ENCODE measurements around the gene SUGP2.
"Not testable (repeated sequence)": the region's sequence is repeated elsewhere in the genome, so short reads cannot be mapped to it uniquely, and the experiment has no call there.

SUGP2 gene

DNA sequence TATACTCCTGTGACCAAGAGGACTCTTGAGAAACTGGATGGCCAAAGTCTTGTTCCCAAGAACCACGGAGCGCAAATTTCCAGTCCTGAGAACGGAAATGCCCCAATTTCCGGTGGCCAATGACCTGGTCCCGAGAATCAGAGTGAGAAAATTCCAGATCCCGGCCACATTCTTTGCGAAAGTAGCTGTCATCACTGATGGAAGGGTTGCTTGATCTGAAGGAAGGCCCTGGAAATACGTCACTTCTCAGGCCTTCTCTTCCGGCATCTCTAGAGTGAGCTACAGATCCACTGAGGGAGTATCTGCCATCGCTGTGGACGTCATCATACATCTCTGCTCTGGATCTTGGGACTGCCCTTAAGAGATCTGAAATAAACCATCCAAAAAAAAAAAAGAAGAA lies 7.5 kb downstream of the SUGP2 start:
- no peak for TF ChIP-seq TAF1 (IDR thresholded peaks at IDR 0.05; ENCODE audit: borderline replicate concordance, low read depth, low read length)
- no peak for TF ChIP-seq POLR2AphosphoS5 (IDR thresholded peaks at IDR 0.05; ENCODE audit: low read depth, low read length)
- no peak for FAIRE-seq
- DNase-seq (ENCODE audit: insufficient read length): no peak

DNA sequence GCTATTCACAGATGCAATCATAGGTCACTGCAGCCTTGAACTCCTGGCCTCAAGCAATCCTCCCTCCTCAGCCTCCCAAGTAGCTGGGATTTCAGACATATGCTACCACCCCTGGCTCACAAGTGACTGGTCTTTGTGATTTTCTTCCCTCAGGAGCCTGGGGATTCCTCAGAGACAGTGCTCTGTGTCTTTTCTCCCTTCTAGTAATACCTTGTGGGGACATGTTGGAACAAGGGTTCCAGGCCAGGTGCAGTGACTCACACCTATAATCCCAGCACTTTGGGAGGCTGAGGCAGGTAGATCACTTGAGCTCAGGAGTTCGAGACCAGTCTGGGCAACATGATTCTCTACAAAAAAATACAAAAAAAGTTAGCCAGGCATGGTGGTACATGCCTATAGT lies 9.9 kb downstream of the SUGP2 start:
- not testable (repeated sequence) for DNase-seq (ENCODE audit: insufficient read length); FAIRE-seq

DNA sequence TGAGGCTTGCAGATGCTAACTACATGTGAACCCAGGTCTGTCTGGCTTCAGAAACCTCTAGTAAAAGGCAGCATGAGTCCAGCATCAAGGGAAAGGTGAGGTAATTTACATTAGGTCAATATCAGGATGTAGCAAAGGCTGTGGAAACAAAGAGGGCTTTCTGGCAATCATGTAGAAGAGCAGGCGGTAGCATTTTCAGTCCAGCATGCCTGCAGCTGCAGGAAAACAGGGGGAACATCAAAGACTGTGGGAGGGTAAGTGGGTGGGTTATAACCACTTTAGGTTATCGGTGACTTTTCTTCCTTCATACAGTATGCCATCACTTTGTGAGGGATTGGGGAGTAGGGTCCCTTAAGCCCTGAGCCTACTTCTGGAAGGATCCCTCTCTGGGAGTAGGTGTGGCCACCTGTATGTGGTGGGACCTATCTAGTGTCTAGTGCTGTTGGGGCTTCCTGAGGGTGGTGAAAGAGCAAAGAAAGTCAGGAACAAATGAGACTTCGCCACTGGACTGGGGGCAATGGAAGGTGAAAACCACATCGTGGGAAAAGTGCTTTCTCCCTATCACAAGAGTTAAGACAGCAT lies 10.8 kb downstream of the SUGP2 start:
- no peak for FAIRE-seq

DNA sequence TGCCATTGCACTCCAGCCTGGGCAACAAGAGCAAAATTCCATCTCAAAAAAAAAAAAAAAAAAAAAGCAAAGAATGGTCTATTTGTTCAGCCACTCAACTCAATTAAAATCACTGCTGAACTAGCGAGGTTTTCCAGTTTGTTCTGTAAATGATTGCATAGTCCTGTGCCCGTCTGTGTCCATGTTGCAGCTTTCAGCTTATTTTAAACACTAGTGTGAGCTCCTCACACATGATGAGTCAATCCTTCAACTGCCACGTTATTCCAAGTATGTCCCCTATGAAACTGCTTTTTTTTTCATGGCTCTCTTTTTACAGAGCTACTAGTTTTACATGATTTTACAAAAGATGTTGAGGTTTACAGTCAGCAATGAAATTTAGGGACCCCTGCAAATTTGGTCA lies 12.2 kb downstream of the SUGP2 start:
- no peak for DNase-seq (ENCODE audit: insufficient read length)
- TF ChIP-seq POLR2A (IDR thresholded peaks at IDR 0.05; ENCODE audit: low read depth, low read length): no peak
- no peak for TF ChIP-seq POLR2AphosphoS5 (IDR thresholded peaks at IDR 0.05; ENCODE audit: low read depth, low read length)
- TF ChIP-seq TAF1 (IDR thresholded peaks at IDR 0.05; ENCODE audit: borderline replicate concordance, low read depth, low read length): no peak
- no peak for FAIRE-seq

More for the DNA sequence above, 10.8 kb downstream of the SUGP2 start:
- DNase-seq (ENCODE audit: insufficient read length): no peak
- TF ChIP-seq POLR2A (IDR thresholded peaks at IDR 0.05; ENCODE audit: low read depth, low read length) (no peak), TAF1 (IDR thresholded peaks at IDR 0.05; ENCODE audit: borderline replicate concordance, low read depth, low read length) (no peak), POLR2AphosphoS5 (IDR thresholded peaks at IDR 0.05; ENCODE audit: low read depth, low read length) (no peak)

DNA sequence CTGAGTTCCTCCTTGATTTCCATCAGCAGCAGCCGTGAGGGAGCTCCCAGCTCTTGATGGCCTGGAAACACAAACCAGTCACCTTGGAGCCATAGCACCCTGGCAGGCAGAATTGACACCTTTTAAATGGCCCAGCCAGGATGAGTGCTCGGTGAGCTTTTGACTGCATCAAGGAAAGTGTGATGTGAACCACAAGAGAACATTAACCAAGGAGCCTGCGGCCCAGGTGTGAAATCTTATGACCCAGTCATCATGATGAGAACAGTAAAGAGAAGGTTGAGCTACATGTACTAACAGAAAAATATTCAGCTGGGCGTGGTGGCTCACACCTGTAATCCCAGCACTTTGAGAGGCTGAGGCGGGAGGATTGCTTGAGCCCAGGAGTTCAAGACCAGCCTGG lies 22.8 kb downstream of the SUGP2 start:
- DNase-seq (ENCODE audit: insufficient read length) (no peak), FAIRE-seq (no peak)
- TF ChIP-seq TAF1 (IDR thresholded peaks at IDR 0.05; ENCODE audit: borderline replicate concordance, low read depth, low read length) (no peak), POLR2AphosphoS5 (IDR thresholded peaks at IDR 0.05; ENCODE audit: low read depth, low read length) (no peak), POLR2A (IDR thresholded peaks at IDR 0.05; ENCODE audit: low read depth, low read length) (no peak)

DNA sequence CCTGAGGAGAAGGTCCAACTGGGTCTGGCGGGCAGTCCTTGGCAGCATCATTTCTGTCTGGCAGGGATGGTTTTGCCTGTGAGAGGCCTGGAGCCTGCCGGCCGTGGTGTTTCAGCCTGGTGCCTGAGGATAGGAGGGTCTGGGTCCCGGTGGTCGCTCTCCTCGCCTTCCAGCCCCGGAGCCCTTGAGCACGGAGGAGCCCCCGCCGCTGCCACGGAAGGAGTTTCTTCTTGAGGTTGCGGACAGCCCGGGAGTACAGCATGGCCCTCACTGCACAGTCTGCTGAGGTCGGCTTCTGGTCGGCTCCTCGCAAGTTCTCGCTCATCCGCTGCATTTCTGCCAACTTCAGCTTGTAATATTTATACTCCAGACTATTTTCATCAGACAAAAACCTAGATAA lies 23.4 kb downstream of the SUGP2 start:
- TF ChIP-seq TAF1 (IDR thresholded peaks at IDR 0.05; ENCODE audit: borderline replicate concordance, low read depth, low read length) (no peak), POLR2AphosphoS5 (IDR thresholded peaks at IDR 0.05; ENCODE audit: low read depth, low read length) (no peak), POLR2A (IDR thresholded peaks at IDR 0.05; ENCODE audit: low read depth, low read length) (no peak)
- no peak for FAIRE-seq
- DNase-seq (ENCODE audit: insufficient read length): no peak

DNA sequence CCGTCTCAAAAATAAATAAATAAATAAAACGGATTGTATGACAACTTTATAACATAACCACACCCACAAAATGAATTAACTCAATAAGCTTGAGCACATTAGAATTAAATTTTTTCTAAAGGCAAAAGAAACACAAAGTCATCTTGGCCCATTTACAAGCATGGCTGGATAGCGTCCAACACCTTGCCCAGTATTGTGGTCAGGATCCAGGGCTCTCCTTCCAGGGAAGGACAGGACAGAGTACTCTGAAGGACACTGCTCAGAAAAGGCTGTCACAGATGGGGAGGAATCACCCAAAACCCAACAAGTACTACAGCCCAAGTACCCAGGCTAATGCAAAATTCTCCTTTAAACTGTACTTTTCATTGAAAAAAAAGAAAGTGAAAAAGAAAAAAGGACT lies 27.1 kb downstream of the SUGP2 start:
- no peak for TF ChIP-seq TAF1 (IDR thresholded peaks at IDR 0.05; ENCODE audit: borderline replicate concordance, low read depth, low read length)
- no peak for TF ChIP-seq POLR2AphosphoS5 (IDR thresholded peaks at IDR 0.05; ENCODE audit: low read depth, low read length)
- no peak for TF ChIP-seq POLR2A (IDR thresholded peaks at IDR 0.05; ENCODE audit: low read depth, low read length)
- no peak for DNase-seq (ENCODE audit: insufficient read length)
- no peak for FAIRE-seq

DNA sequence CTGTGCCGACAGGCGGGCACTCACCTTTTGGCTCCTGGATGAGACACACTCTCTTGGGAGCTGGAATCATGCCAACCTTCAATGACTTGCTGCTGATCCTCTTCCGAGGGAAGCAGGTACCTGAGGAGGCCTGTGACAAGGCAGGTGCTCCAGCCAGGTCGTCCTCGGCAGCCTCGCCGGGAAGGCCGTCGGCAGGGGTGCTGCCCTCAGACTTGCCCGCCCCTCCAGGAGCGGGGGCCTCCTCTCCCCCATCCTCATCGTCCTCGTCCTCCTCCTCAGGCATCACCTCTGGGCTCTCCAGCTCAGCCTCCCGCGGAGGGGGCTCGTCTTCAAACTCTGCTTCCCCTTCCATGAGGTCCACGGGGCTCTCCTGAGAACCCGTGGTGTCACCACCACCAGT lies 29.2 kb downstream of the SUGP2 start:
- FAIRE-seq: no peak
- TF ChIP-seq POLR2A (IDR thresholded peaks at IDR 0.05; ENCODE audit: low read depth, low read length) (no peak), POLR2AphosphoS5 (IDR thresholded peaks at IDR 0.05; ENCODE audit: low read depth, low read length) (no peak), TAF1 (IDR thresholded peaks at IDR 0.05; ENCODE audit: borderline replicate concordance, low read depth, low read length) (no peak)
- no peak for DNase-seq (ENCODE audit: insufficient read length)

DNA sequence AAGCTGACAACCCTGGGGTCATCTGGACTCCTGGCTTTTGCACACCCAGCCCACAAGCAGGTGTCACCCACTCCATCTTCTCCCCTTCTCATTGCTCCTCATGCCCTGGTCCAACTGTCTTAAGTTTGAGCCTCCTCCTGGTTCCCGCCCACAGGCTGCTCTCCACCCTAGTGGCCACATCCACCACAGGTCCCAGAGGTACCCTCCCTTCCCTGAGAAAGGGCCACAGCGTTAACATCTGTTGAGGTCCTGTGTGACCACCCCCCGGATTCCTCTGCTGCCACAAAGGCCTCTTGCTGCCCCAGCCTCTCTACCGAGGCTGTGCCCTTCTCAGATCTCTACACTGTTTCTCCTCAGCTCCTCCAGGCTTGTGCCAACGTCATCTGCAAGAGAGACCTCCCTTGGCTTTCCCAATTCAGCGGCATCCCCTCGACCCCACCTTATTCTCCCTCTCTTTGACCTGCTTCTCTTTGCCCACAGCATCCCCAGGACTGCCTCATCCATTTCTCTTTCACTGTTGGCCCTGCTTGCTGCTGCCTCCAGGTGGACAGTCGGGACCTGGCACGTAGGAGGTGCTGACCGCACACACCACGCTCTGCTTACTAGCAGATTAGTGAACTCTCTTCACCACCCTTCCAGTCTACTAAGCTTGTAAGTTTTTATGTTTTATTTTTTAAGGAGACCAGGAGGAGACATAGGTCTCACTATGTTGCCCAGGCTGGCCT lies 33.3 kb downstream of the SUGP2 start:
- FAIRE-seq (no peak), DNase-seq (ENCODE audit: insufficient read length) (no peak)
- TF ChIP-seq POLR2A (IDR thresholded peaks at IDR 0.05; ENCODE audit: low read depth, low read length): no peak

DNA sequence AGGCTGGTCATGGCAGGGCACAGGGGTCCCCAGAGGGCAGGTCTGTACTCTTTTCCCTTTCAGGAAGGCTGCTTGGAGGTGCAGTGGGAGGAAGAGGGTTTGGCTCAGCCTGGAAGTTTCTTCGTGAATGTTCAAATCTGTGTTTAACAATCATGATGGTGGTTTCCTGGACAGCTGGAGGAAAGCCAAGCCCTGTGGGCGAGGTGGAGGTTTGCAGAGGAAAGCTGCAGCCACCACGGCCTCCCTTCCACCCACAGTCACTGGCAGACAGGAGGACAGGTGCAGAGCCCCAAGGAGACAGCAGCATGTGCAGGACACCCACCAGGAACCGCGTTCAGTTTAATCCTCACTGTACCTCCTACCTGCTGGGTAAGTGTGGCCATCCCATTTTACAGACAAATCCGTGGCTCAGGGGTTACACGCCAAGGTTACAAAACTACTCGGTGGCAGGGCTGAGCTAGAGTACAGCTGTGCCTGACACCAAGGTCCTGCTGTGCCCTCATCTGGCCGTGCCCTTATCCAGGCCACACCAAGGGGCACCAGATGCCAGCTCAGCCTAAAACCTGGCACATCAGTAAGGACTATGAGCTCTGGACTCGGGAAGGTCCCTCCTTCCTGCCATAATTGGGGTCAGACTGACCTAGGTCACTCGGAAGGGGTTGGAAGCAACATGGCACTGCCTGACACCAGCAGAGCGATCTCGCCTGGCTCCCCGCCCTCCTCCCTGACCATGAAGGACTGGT lies 34.1 kb downstream of the SUGP2 start:
- TF ChIP-seq TAF1 (IDR thresholded peaks at IDR 0.05; ENCODE audit: borderline replicate concordance, low read depth, low read length) (no peak), POLR2A (IDR thresholded peaks at IDR 0.05; ENCODE audit: low read depth, low read length) (no peak), POLR2AphosphoS5 (IDR thresholded peaks at IDR 0.05; ENCODE audit: low read depth, low read length) (no peak)
- FAIRE-seq (no peak), DNase-seq (ENCODE audit: insufficient read length) (no peak)

DNA sequence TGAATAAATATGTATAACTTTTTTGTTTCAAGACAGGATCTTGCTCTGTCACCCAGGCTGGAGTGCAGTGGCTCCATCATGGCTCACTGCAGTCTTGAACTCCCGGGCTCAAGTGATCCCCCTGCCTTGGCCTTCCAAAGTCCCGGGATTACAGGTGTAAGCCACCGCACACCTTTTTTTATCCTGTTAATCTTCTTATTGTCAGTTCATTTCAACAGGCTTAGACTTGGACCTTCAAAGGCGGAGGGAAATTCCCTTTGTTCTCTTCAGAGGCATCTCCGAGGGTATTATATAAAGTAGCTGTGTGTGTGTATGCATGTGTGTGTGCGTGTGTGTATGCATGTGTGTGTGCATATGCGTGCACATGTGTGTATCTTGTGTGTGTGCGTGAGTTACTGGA lies 35.0 kb downstream of the SUGP2 start:
- no peak for FAIRE-seq

DNA sequence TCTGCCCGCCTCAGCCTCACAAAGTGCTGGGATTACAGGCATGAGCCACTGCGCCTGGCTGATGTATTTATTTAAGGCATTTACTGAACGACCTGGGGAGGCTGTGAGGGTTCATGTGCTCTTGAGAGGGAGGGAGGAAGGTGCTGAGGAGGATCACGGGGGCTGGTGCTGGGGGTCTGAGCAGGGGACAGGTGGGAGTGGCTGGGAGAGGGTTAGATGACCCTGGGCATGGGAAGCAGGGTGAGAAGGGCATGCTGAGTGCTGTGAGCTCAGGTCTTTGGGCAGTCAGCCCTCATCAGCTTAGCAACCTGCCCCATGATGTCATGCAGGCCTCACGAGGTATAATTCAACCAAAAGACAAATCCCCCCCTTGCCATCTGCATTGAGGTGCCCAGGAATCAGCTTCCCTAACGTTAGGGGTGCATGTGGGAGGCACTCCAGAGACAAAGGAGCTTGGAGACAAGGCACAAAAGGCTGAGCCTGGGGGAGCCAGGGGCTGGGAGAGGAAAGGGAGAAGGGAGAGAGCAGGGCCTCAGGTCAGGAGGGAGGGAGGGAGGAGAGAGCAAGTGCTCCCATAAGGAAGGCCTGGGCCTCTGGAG lies 36.4 kb downstream of the SUGP2 start:
- TF ChIP-seq TAF1 (IDR thresholded peaks at IDR 0.05; ENCODE audit: borderline replicate concordance, low read depth, low read length): no peak
- no peak for TF ChIP-seq POLR2AphosphoS5 (IDR thresholded peaks at IDR 0.05; ENCODE audit: low read depth, low read length)
- TF ChIP-seq POLR2A (IDR thresholded peaks at IDR 0.05; ENCODE audit: low read depth, low read length): no peak
- no peak for FAIRE-seq
- DNase-seq (ENCODE audit: insufficient read length): no peak

More for the DNA sequence above, 35.0 kb downstream of the SUGP2 start:
- DNase-seq (ENCODE audit: insufficient read length): no peak
- TF ChIP-seq POLR2A (IDR thresholded peaks at IDR 0.05; ENCODE audit: low read depth, low read length) (no peak), TAF1 (IDR thresholded peaks at IDR 0.05; ENCODE audit: borderline replicate concordance, low read depth, low read length) (no peak), POLR2AphosphoS5 (IDR thresholded peaks at IDR 0.05; ENCODE audit: low read depth, low read length) (no peak)

Measured in GM12892 (cell line).